Measurements from ENCODE around the gene CEP97.

GRCh38 chr3:101732240-101732641, 7.8 kb downstream of the CEP97 start:
- no peak for TF ChIP-seq CTCF (IDR thresholded peaks at IDR 0.05)
- TF ChIP-seq POLR2A (IDR thresholded peaks at IDR 0.05), result no peak
